GM21619 (cell line): ENCODE measurements around the gene SIGMAR1.

Source experiments
- ATAC-seq: cut with Tn5 transposase; IDR thresholded peaks from one replicate; pipeline ENCODE4 v1.9.1; 2021; ENCODE audit not compliant: unreplicated experiment

The SIGMAR1 gene

GRCh38 chr9:34633166-34633565, 4.4 kb downstream of the SIGMAR1 start:
- no peak for ATAC-seq

- ATAC-seq = no peak
Measured at GRCh38 chr9:34630402-34631154, 7.0 kb downstream of the SIGMAR1 start.

DNA sequence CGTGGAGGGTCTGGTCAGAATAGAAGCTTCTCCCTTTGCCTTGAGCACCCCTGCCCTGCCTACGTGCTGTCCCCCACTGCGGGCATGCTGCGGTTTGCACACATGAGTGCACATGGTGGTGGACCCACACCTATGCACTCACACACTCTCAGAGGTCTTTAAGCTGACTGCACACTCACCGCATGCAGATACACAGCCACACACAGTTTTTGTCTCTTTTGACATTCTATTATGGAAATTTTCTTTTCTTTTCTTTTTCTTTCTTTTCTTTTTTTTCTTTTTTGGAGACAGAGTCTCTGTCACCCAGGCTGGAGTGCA, 8.1 kb downstream of the SIGMAR1 start:
- ATAC-seq = no peak

- no peak for ATAC-seq
Measured at GRCh38 chr9:34628656-34629490, 8.7 kb downstream of the SIGMAR1 start, which contains the start of gene ARID3C. ARID3C (minus strand) TSS chr9:34629066; CDS start chr9:34628014, 1,052 bp downstream.

GRCh38 chr9:34627716-34628655, 9.6 kb downstream of the SIGMAR1 start:
- ATAC-seq = no peak

DNA sequence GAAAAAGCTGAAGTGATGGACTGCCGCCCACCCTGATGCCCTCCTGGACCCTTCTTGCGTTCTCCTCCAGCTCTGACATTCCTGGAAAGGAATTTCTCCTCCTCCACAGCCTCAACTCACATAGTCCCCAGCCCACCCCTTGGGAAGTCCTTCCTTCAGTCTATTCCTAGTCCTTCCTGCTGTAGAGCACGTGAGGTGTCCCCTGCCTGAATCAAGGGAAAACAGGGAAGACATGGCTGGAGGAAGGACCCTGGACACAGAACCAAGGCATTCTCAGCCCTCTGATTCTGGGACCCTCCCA, 12.5 kb downstream of the SIGMAR1 start:
- no peak for ATAC-seq

- no peak for ATAC-seq
Measured at GRCh38 chr9:34624475-34625185, 13.0 kb downstream of the SIGMAR1 start.

DNA sequence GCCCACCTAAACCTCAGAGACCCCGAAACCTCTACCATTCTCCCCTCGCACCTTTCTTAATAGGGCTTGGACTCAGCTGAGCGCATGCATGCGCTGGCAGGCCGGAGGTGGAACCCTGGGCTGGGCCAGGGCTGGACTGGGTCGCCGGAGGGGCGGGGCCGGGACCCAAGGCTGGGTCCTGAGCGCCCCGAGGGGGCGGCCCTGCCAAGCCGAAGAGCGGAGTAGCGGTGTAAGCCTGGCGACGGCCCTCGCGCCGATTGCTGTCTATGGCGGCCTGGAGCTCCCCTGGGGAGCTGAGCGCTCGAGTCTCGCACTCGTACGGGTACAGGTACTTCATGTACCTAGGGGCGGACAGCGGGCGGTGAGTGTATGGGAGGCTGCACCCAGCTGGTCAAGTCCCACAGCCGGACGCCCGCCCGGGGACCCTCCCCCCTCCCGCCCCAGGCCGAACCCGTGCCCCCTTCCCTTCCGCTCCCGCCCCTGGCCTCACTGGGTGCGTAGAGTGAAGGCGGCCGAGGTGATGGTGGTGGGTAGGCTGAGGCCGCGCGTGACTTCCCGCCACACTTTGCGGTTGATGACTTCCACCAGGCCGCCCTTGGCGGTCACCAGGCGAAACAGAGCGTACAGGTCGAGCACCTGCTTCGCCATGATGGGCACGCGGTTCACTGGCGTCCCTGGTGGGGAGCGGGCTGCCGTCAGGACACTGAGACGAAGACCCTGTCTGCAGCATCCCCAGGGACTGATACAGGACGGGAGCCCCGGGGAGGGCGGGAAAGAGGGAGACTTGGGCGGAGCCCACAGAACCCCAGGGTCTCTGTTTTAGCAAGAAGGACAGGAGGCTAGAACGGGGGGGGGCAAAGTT, 14.0 kb downstream of the SIGMAR1 start:
- ATAC-seq = no peak

- ATAC-seq = peak; percentile 99
Measured at GRCh38 chr9:34620061-34620994, 17.3 kb downstream of the SIGMAR1 start, which contains the start of gene DCTN3. DCTN3 (minus strand) TSS chr9:34620495; CDS start chr9:34620464, 31 bp downstream.

DNA sequence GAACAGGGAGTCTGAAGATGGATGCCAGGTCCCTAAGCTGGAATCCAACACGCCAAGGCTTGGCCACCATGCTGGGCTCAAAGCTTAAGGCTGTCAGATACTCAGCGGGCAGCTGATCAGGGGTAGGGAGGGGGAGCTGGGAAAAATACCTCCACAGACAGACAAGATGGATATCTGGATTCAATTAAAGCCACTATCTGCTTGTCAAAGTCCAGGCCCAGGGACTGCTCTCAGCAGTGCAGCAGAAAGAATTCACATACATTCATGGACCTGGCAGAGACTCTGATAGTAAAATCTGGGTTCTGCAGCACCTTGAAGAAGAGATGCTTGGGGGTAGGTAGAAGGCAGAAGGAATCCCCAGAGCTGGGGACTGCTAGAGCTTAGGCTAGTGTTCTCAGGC, 22.5 kb downstream of the SIGMAR1 start:
- no peak for ATAC-seq

DNA sequence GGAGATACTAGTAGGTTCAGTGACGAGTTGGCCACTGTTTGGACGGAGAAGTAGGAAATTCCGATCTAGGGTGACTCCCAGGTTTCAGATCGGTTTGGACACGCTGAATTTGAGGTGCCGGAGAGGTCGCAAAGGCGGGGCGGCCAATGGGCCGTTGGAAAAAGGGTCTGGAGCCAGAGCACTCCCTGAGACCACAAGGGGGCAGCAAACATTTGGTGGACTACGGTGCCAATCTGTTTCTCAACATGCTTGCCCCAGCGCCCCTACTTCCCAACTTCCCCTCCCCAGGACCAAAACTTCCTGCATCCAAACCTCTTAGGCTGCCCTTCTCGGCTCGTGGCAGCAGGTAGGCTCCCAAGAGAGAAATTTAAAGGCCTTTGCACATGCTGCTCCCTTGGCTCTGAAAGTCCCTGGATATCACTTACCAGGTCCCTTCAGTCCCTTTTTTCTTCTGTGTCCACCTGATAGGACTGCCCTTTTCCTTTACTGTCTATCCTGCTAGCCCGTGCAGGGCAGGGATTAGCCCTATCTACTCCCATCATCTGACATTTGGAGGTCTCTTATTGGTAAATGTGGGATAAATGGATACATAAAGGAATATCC, 24.7 kb downstream of the SIGMAR1 start:
- no peak for ATAC-seq

DNA sequence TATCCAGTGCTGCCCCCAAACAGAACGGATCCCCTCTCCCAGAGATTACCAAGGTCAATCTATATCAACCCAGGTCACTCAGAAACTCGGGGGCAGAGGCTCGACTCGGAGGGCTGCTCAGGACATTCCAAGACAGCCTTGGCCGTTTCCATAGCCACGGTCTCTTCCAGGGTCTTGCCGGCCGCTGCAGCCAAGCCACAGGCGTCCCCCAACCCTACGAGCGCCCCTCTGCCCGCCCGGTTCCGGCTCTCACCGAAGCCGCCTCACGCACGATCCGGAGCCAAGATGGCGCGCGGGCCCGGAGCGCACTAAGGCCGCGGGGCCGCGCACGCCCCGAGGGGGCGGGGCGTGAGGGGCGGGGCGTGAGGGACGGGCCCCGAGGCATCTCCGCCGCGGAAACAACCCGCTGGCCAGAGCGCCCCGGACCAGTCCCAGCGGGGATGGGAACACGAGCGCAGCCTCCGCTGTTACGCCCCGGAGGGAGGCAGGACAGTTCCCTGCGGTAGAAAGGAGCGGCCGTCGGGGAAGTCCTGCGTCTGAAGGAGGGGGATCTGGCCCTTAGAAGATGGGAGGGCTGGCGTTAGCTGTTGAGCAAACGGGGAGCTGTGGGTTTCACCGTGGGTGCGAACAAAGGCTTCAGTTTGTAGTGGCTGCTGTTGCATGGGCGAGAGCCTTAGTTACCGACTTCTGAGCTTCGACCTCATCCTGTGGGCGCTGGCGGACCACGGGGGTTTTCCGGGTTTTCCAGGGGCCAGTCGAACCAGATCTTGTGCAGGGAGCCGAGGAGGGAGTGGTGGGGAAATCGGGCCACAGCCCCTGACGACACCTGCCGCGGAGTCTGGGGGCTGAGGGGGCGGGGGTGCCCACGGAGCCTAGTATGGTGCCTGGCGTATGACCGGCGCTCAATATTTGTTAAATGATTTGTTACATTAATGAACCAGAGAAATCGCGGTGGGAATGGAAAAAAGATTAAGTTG, 25.5 kb downstream of the SIGMAR1 start, which contains the start of gene RPP25L:
TSS of gene RPP25L (minus strand) at position 287 of the 977 bp plus-strand sequence. CDS start 801 bp downstream, outside the sequence.
- peak; percentile 85 for ATAC-seq

- no peak for ATAC-seq
Measured at GRCh38 chr9:34611251-34611810, 26.3 kb downstream of the SIGMAR1 start.

DNA sequence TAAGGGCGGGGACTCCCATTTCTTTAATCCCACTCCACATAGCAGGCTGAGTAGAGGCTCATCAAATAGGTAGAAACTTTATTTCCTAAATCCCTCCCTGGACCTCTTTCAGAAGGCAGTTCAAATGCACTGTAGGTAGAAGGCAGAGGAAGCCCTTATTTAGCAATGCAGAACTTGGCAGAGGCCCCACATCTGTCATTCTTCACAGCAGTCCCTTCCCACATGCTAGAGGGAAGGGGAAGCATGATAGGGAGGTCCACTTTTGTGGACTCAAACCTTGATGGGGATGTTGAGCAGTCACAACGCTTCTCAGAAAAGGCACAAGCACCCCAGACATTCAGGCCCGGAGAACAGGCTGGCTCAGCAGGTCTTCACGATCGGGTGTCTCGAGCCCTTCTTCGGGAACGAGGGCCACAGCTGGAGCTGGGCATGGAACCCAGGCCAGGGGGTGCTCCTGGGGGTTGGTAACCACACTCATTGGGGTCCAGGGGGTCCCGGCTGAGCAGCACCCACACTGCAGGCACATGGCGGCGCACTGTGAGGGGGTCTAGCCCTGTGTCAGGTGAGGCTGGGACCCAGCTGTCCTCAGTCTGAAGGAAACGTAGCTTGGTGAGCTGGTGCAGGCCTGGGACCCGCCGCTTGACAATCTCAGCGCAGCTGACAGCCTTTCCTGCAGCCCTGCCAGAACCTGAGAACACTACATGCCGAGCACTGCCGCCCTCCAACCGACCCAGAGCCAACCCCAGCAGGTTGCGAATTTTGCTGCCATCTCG, 27.0 kb downstream of the SIGMAR1 start:
- no peak for ATAC-seq

GRCh38 chr9:34607331-34607730, 30.3 kb downstream of the SIGMAR1 start:
- no peak for ATAC-seq

- ATAC-seq = no peak
Measured at GRCh38 chr9:34606905-34607304, 30.7 kb downstream of the SIGMAR1 start.
